A673 (cell line): ENCODE data around the gene MYO7A.

Source experiments
- EZH2 ChIP-seq: fragments of 200-600 bp; sonication (generic); IDR thresholded peaks from 2 replicates; pipeline ENCODE4 v1.6.1; 2017; ENCODE audit warnings: borderline replicate concordance, low read depth, mild to moderate bottlenecking, mixed read lengths, antibody characterized with exemption, low read length; ENCODE audit not compliant: poor library complexity, severe bottlenecking
- TF ChIP-seq, protein P1 (sequence below): fragments of 300-800, 200-600 bp; sonication (generic); conservative IDR thresholded peaks from 2 replicates; pipeline ENCODE4 v1.5.1; 2017; ENCODE audit warnings: low read depth, mild to moderate bottlenecking, antibody characterized with exemption, low read length, moderate library complexity, mixed read lengths

DNA sequence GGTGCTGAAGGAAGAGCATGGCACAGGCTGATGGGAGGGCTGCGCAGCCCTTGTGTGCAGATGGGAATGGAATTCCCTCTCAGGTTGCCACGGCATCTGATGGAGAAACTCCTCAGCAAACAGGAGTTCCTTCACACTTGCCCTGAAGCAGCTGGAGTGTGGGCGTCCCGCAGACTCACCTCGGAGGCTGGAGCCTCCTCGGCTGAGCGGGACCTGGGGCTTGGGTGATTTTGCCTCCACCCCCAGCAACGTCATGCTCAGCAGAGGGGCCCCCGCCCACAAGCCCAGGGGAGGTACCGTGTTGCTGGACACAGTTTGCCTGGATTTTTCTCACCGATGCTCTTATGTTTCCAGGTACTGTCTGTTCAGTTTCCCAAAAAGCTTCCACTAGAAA, 63.4 kb downstream of the MYO7A start:
- no peak for TF ChIP-seq EZH2
- TF ChIP-seq, protein P1, sequence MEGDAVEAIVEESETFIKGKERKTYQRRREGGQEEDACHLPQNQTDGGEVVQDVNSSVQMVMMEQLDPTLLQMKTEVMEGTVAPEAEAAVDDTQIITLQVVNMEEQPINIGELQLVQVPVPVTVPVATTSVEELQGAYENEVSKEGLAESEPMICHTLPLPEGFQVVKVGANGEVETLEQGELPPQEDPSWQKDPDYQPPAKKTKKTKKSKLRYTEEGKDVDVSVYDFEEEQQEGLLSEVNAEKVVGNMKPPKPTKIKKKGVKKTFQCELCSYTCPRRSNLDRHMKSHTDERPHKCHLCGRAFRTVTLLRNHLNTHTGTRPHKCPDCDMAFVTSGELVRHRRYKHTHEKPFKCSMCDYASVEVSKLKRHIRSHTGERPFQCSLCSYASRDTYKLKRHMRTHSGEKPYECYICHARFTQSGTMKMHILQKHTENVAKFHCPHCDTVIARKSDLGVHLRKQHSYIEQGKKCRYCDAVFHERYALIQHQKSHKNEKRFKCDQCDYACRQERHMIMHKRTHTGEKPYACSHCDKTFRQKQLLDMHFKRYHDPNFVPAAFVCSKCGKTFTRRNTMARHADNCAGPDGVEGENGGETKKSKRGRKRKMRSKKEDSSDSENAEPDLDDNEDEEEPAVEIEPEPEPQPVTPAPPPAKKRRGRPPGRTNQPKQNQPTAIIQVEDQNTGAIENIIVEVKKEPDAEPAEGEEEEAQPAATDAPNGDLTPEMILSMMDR, result no peak
